Fibroblast of lung (primary cell): ENCODE results near the gene IFIT5. TPM values are rescaled to one million over a fixed set of nuclear protein-coding genes. Genes with fewer than 3 reads are reported as not detected.

Source experiments
- DNase-seq, 2 donors: peaks; one replicate each; pipeline versions ENCODE4 v3.0.0 to v3.0.0-alpha.2; 2010; ENCODE audit warnings: low read depth in 2 of 2
- H2AFZ ChIP-seq: 2 replicates; pipeline ENCODE4 v1.5.1; 2012; ENCODE audit warnings: low read length, control low read depth, inconsistent platforms
- H3K27ac ChIP-seq: 2 replicates; pipeline ENCODE4 v1.5.1; 2011; ENCODE audit warnings: low read length, control low read depth; ENCODE audit not compliant: insufficient read depth
- H3K27me3 ChIP-seq: 2 replicates; pipeline ENCODE4 v1.5.1; 2011; ENCODE audit warnings: mild to moderate bottlenecking, low read length; ENCODE audit not compliant: control insufficient read depth, insufficient read depth
- H3K36me3 ChIP-seq: 2 replicates; pipeline ENCODE4 v1.5.1; 2011; ENCODE audit warnings: low read length; ENCODE audit not compliant: control insufficient read depth, insufficient read depth
- H3K4me1 ChIP-seq: 2 replicates; pipeline ENCODE4 v1.5.1; 2011; ENCODE audit warnings: low read length; ENCODE audit not compliant: control insufficient read depth, insufficient read depth; ENCODE audit errors: extremely low read depth
- H3K4me2 ChIP-seq: 2 replicates; pipeline ENCODE4 v1.5.1; 2011; ENCODE audit warnings: low read length, control low read depth; ENCODE audit not compliant: insufficient read depth; ENCODE audit errors: extremely low read depth
- H3K4me3 ChIP-seq, 4 experiments: fragments of 200-600 bp in 1 of 4; sonication (generic) in 1 of 4; replicated peaks in 1 of 4; 2 replicates each; pipeline ENCODE4 v1.5.1; 2011 to 2016; ENCODE audit warnings: low read length in 4 of 4, low read depth in 3 of 4, mild to moderate bottlenecking in 3 of 4, control low read depth in 2 of 4, inconsistent platforms in 1 of 4, mixed read lengths in 1 of 4; ENCODE audit not compliant: insufficient read depth in 1 of 4; ENCODE audit errors: control extremely low read depth in 1 of 4
- H3K79me2 ChIP-seq: 2 replicates; pipeline ENCODE4 v1.5.1; 2012; ENCODE audit warnings: mild to moderate bottlenecking, low read length, inconsistent platforms; ENCODE audit not compliant: control insufficient read depth, insufficient read depth
- H3K9ac ChIP-seq: 2 replicates; pipeline ENCODE4 v1.5.1; 2011; ENCODE audit warnings: mild to moderate bottlenecking, low read length, control low read depth; ENCODE audit not compliant: insufficient read depth
- H3K9me3 ChIP-seq: 2 replicates; pipeline ENCODE4 v1.5.1; 2012; ENCODE audit warnings: low read depth, low read length; ENCODE audit not compliant: control insufficient read depth, insufficient read depth
- H4K20me1 ChIP-seq: 2 replicates; pipeline ENCODE4 v1.5.1; 2011; ENCODE audit warnings: low read length; ENCODE audit not compliant: control insufficient read depth, insufficient read depth; ENCODE audit errors: extremely low read depth
- EZH2 ChIP-seq: IDR thresholded peaks from 2 replicates; pipeline ENCODE4 v1.5.1; 2012; ENCODE audit warnings: low read length, control low read depth, mild to moderate bottlenecking; ENCODE audit errors: missing control alignments
- polyA plus RNA-seq, 2 donors: library from polyadenylated mRNA; depleted of rRNA in 1 of 2; stranded (reverse) in 1 of 2; unstranded in 1 of 2; fragments of >200 nt; gene quantifications; 2 replicates each; pipeline ENCODE4 v1.2.1, GENCODE V29; 2011 to 2012; ENCODE audit warnings: missing spikeins in 1 of 2
- total RNA-seq: library from RNA; depleted of rRNA; stranded (reverse); fragments of >200 nt; gene quantifications from 2 replicates; pipeline ENCODE4 v1.2.1, GENCODE V29; 2014
- TF ChIP-seq, protein P1 (sequence below), 2 donors: IDR thresholded peaks in 1 of 2; conservative IDR thresholded peaks in 1 of 2; 1 replicate in 1 of 2; 2 replicates in 1 of 2; pipeline ENCODE4 v1.5.1; 2011 to 2012; ENCODE audit warnings: low read length in 2 of 2, control low read depth in 1 of 2, inconsistent platforms in 1 of 2, low read depth in 1 of 2, mild to moderate bottlenecking in 1 of 2

Gene IFIT5
- total and polyA plus RNA-seq, 2 donors (not counting 1 experiment from before 2014, with no cell fraction given) = 23.5 to 32.7 TPM

DNA sequence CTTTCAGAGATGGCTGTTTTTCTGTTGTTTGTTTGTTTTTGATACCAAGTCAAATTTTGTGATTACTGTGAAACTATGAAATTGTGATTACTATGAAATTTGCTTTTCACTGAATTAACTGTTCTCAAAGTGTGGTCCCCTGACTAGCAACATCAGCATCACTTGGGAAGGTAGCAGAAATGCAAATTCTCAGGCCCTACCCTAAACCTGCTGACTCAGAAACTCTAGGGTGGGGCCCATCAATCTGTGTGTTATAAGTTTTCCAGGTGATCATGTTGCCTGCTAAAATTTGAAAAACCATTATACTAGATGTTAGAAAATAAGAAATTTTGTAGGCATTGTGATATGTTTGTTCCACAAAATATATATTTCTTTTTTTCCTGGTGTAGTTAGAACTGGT lies 35.3 kb upstream of the IFIT5 start:
- Histone ChIP-seq H3K27ac (no peak overlapping the region), H2AFZ (no peak overlapping the region), H3K27me3 (no peaks in the 10 kb centered on the region), H3K4me2 (no peak overlapping the region), H3K79me2 (no peaks in the 10 kb centered on the region), H3K4me1 (peaks cover 4% of the 10 kb centered on the region), H3K4me3 (no peak overlapping the region), H4K20me1 (no peaks in the 10 kb centered on the region), H3K9me3 (no peaks in the 10 kb centered on the region), H3K9ac (no peak overlapping the region), H3K36me3 (no peaks in the 10 kb centered on the region)
- no peak for DNase-seq
- TF ChIP-seq, protein P1, sequence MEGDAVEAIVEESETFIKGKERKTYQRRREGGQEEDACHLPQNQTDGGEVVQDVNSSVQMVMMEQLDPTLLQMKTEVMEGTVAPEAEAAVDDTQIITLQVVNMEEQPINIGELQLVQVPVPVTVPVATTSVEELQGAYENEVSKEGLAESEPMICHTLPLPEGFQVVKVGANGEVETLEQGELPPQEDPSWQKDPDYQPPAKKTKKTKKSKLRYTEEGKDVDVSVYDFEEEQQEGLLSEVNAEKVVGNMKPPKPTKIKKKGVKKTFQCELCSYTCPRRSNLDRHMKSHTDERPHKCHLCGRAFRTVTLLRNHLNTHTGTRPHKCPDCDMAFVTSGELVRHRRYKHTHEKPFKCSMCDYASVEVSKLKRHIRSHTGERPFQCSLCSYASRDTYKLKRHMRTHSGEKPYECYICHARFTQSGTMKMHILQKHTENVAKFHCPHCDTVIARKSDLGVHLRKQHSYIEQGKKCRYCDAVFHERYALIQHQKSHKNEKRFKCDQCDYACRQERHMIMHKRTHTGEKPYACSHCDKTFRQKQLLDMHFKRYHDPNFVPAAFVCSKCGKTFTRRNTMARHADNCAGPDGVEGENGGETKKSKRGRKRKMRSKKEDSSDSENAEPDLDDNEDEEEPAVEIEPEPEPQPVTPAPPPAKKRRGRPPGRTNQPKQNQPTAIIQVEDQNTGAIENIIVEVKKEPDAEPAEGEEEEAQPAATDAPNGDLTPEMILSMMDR (conservative IDR thresholded peaks at IDR 0.05 in 1 of 2, IDR thresholded peaks at IDR 0.05 in 1 of 2; ENCODE audit: low read depth in 1 of 2, low read length in 2 of 2) = no peak
- no peak for TF ChIP-seq EZH2

DNA sequence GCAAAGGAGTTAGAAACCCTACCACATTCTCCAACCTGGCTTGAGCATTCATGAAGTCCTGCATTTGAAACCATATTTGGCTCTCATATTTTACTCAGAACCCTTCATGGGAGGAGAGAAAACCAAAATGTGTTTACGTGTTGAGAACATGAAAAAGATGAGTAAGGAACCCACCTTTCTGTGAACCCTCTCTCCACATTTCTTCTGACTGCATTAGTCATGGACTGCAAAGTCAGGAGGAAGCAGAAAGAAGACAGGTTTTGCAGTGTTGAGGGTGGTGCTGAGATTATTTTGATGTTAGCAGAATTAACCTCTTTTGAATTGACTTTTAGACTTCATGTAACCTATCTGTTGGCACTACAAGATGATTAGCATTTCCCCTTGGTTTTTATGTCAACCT lies 31.6 kb upstream of the IFIT5 start:
- no peaks in the 10 kb centered on the region for H4K20me1 ChIP-seq
- no peak for DNase-seq

DNA sequence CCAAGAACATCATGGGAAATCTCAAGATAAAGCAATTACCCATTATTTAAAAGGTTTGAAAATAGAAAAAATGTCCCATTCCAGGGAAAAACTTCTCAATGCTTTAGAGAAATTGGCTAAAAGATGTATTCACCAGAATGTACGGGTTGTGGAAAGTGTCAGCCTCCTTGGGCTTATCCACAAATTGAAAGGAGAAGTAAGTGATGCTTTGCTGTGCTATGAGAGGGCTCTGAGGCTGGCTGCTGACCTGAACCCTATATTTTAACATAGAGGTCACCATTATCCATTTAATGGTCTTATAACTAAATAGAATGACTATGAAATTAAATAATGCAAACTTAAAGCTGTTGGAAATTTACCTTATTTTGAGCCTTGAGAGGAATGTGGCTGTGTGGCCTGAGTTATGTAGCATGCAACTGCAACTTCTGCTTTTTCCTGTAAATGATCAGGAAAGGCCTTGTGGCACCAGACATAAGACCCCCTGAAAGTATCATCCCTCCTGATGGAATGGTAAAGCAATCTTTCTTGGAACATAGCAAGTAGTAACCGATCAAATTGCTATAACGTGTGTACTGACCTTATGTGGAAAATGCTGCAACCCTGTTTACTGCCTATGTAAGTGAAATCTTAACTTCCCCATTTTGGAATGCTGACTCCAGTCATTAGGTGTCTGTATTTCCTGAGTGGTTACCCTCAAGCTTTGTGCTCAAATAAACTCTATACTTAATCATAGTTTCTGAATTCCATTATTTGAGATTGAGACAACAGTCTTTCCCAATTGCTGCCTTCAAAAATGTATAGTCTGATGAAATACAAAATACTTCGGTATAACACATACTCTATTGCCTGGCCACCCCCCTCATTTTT lies 29.7 kb upstream of the IFIT5 start:
- DNase-seq = no peak
- H3K79me2 ChIP-seq = no peaks in the 10 kb centered on the region
- no peak overlapping the region for H3K4me2 ChIP-seq
- no peak overlapping the region for H3K27ac ChIP-seq
- no peaks in the 10 kb centered on the region for H3K36me3 ChIP-seq
- no peak overlapping the region for H3K9ac ChIP-seq
- no peaks in the 10 kb centered on the region for H3K27me3 ChIP-seq
- H4K20me1 ChIP-seq = no peaks in the 10 kb centered on the region
- no peak overlapping the region for H3K4me3 ChIP-seq
- H3K9me3 ChIP-seq = no peaks in the 10 kb centered on the region
- no peaks in the 10 kb centered on the region for H3K4me1 ChIP-seq
- TF ChIP-seq, protein P1 (conservative IDR thresholded peaks at IDR 0.05 in 1 of 2, IDR thresholded peaks at IDR 0.05 in 1 of 2; ENCODE audit: low read depth in 1 of 2, low read length in 2 of 2) = no peak
- no peak for TF ChIP-seq EZH2
- H2AFZ ChIP-seq = no peak overlapping the region

More for the DNA sequence above, 31.6 kb upstream of the IFIT5 start:
- no peak overlapping the region for H2AFZ ChIP-seq
- TF ChIP-seq, protein P1 (conservative IDR thresholded peaks at IDR 0.05 in 1 of 2, IDR thresholded peaks at IDR 0.05 in 1 of 2; ENCODE audit: low read depth in 1 of 2, low read length in 2 of 2) = no peak
- no peak for TF ChIP-seq EZH2
- H3K27me3 ChIP-seq = no peaks in the 10 kb centered on the region
- no peaks in the 10 kb centered on the region for H3K4me1 ChIP-seq
- H3K36me3 ChIP-seq = no peaks in the 10 kb centered on the region
- no peak overlapping the region for H3K4me3 ChIP-seq
- H3K9me3 ChIP-seq = no peaks in the 10 kb centered on the region
- H3K79me2 ChIP-seq = no peaks in the 10 kb centered on the region
- no peak overlapping the region for H3K4me2 ChIP-seq
- H3K9ac ChIP-seq = no peak overlapping the region
- H3K27ac ChIP-seq = no peak overlapping the region
